ENCODE measurements around the gene UPF3B. TPM values are rescaled to one million over a fixed set of nuclear protein-coding genes. Genes with fewer than 3 reads are reported as not detected.
"Not testable (repeated sequence)": the region's sequence is repeated elsewhere in the genome, so short reads cannot be mapped to it uniquely, and the experiment has no call there.

Gene UPF3B
- total RNA-seq, 1 experiment from 2014 or later: 3.8 TPM

GRCh38 chrX:119826399-119826959 is 26.3 kb downstream of the UPF3B start:
- no peak for DNase-seq (ENCODE audit: low read depth)

- not testable (repeated sequence) for DNase-seq (ENCODE audit: low read depth)
Observed at GRCh38 chrX:119824221-119824620, 28.5 kb downstream of the UPF3B start.

GRCh38 chrX:119821703-119822102 is 31.1 kb downstream of the UPF3B start:
- DNase-seq (ENCODE audit: low read depth): not testable (repeated sequence)

- DNase-seq (ENCODE audit: low read depth): no peak
Observed at GRCh38 chrX:119817130-119817690, 35.6 kb downstream of the UPF3B start.

GRCh38 chrX:119816300-119816699 is 36.5 kb downstream of the UPF3B start:
- no peak for DNase-seq (ENCODE audit: low read depth)

- DNase-seq (ENCODE audit: low read depth): peak; percentile 15
Observed at GRCh38 chrX:119809185-119809666, 43.5 kb downstream of the UPF3B start.

- DNase-seq (ENCODE audit: low read depth): not testable (repeated sequence)
Observed at GRCh38 chrX:119808461-119808860, 44.3 kb downstream of the UPF3B start.

GRCh38 chrX:119802546-119802945 is 50.2 kb downstream of the UPF3B start:
- no peak for DNase-seq (ENCODE audit: low read depth)

GRCh38 chrX:119801253-119802221 is 51.2 kb downstream of the UPF3B start:
- no peak for DNase-seq (ENCODE audit: low read depth)

GRCh38 chrX:119791437-119792231 is 61.1 kb downstream of the UPF3B start, which contains the start of gene RPL39:
Gene RPL39 (minus strand): TSS chrX:119791630. CDS start chrX:119791576, 54 bp downstream.
- peak; percentile 85 for DNase-seq (ENCODE audit: low read depth)

GRCh38 chrX:119790977-119791436 is 61.8 kb downstream of the UPF3B start:
- peak; percentile 21 for DNase-seq (ENCODE audit: low read depth)

- DNase-seq (ENCODE audit: low read depth): peak; percentile 14
Observed at GRCh38 chrX:119784747-119785446, 67.9 kb downstream of the UPF3B start.

Other genes with a start within 250 kb of the UPF3B start
- gene NKRF, start 246.5 kb downstream of the UPF3B start, total RNA-seq (2014; rRNA removed; shearing (Covaris generic)): 3.9 and 4.4 TPM in 2 replicates
- 9.7 and 10.3 TPM in 2 replicates for gene SEPTIN6, start 159.8 kb downstream of the UPF3B start, total RNA-seq (2014; rRNA removed; shearing (Covaris generic))
- gene SOWAHD, start 94.4 kb downstream of the UPF3B start, total RNA-seq (2014; rRNA removed; shearing (Covaris generic)): 0.10 TPM in 1 of 2 replicates, not detected in the other
- 2,449 and 3,058 TPM in 2 replicates for gene RPL39, start 61.3 kb downstream of the UPF3B start, total RNA-seq (2014; rRNA removed; shearing (Covaris generic))
- gene RNF113A, start 18.8 kb upstream of the UPF3B start, total RNA-seq (2014; rRNA removed; shearing (Covaris generic)): 13.5 and 16.2 TPM in 2 replicates
- 71.4 and 78.7 TPM in 2 replicates for gene NDUFA1, start 18.9 kb upstream of the UPF3B start, total RNA-seq (2014; rRNA removed; shearing (Covaris generic))
- gene AKAP14, start 42.9 kb upstream of the UPF3B start, total RNA-seq (2014; rRNA removed; shearing (Covaris generic)): not detected in 2 replicates
- 2.1 and 2.9 TPM in 2 replicates for gene NKAP, start 90.8 kb upstream of the UPF3B start, total RNA-seq (2014; rRNA removed; shearing (Covaris generic))
- gene RHOXF2B, start 224.7 kb upstream of the UPF3B start, total RNA-seq (2014; rRNA removed; shearing (Covaris generic)): 0.24 TPM in 1 of 2 replicates, not detected in the other

Data from RPMI7951 (cell line).